HCT116 (cell line): ENCODE measurements around the gene NLRC4. TPM values are rescaled to one million over a fixed set of nuclear protein-coding genes. Genes with fewer than 3 reads are reported as not detected.

Source experiments
- ATAC-seq: fragments of 200-7000 bp; cut with Tn5 transposase; 2 replicates; pipeline ENCODE4 v1.9.1; 2020; ENCODE audit warnings: mild to moderate bottlenecking, moderate library complexity
- BruUV-seq: library from RNA; stranded (reverse); fragments of 400-500 nt; replicated peaks from 2 replicates; lab custom pipeline; 2021; lab: Mats Ljungman, UMichigan
- CTCF ChIA-PET: fragments of 300-600 bp; sonication (Branson Sonifier 250); formaldehyde crosslinking; loops from one replicate; lab custom pipeline; 2021; ENCODE audit warnings: antibody characterized with exemption; lab: Charles Lee
- POLR2A ChIA-PET: fragments of 300-600, 350-600 bp; sonication (Branson Sonifier 250); formaldehyde crosslinking; loops from one replicate; lab custom pipeline; 2021; ENCODE audit warnings: antibody characterized with exemption; lab: Charles Lee
- RAD21 ChIA-PET, 2 experiments: fragments of 300-600 bp; sonication (Branson Sonifier 250); formaldehyde crosslinking; loops; one replicate each; lab custom pipeline; 2023; ENCODE audit warnings: low total read pairs in 2 of 2; ENCODE audit not compliant: uncharacterized antibody in 2 of 2, unreplicated experiment in 2 of 2, low non-redundant PET in 1 of 2; lab: Charles Lee
- DNase-seq: peaks from one replicate; pipeline ENCODE4 v3.0.0-alpha.2; 2010; ENCODE audit warnings: low read depth, low spot score
- H2AFZ ChIP-seq: fragments of 200-600 bp; shearing (Covaris generic), sonication (generic); 2 replicates; pipeline ENCODE4 v1.6.1; 2017; ENCODE audit warnings: low read depth, mixed run types, mixed read lengths, antibody characterized with exemption, low read length; ENCODE audit not compliant: poor library complexity, severe bottlenecking
- H3K27ac ChIP-seq: 2 replicates; pipeline ENCODE4 v1.5.1; 2012; ENCODE audit warnings: low read depth, low read length
- H3K27me3 ChIP-seq: fragments of 200-600 bp; sonication (generic); 2 replicates; pipeline ENCODE4 v1.6.1; 2016; ENCODE audit warnings: mixed run types, low read length, mixed read lengths; ENCODE audit not compliant: insufficient read depth
- H3K36me3 ChIP-seq, 2 experiments: fragments of 200-500 bp in 1 of 2; fragments of 200-600 bp in 1 of 2; sonication (Bioruptor generic) in 1 of 2; sonication (generic) in 1 of 2; 2 replicates each; pipeline versions ENCODE4 v1.5.1 to v1.6.1; 2014 to 2016; ENCODE audit warnings: low read length in 2 of 2, inconsistent platforms in 1 of 2, mixed read lengths in 1 of 2, mixed run types in 1 of 2; ENCODE audit not compliant: insufficient read depth in 2 of 2, control insufficient read depth in 1 of 2
- H3K4me1 ChIP-seq, 2 experiments: fragments of 200-600 bp in 1 of 2; sonication (generic) in 1 of 2; 2 replicates each; pipeline versions ENCODE4 v1.5.1 to v1.6.1; 2012 to 2017; ENCODE audit warnings: low read length in 2 of 2, inconsistent platforms in 1 of 2, mild to moderate bottlenecking in 1 of 2, mixed read lengths in 1 of 2, mixed run types in 1 of 2, moderate library complexity in 1 of 2; ENCODE audit not compliant: insufficient read depth in 2 of 2, control insufficient read depth in 1 of 2
- H3K4me2 ChIP-seq: fragments of 200-600 bp; sonication (generic); 2 replicates; pipeline ENCODE4 v1.6.1; 2017; ENCODE audit warnings: mixed run types, low read length, mixed read lengths
- H3K4me3 ChIP-seq, 2 experiments: fragments of 200-600 bp in 1 of 2; sonication (generic) in 1 of 2; replicated peaks in 1 of 2; 2 replicates each; pipeline ENCODE4 v1.5.1; 2011 to 2016; ENCODE audit warnings: low read length in 2 of 2, control low read depth in 1 of 2, low read depth in 1 of 2, mild to moderate bottlenecking in 1 of 2, mixed read lengths in 1 of 2, mixed run types in 1 of 2
- H3K79me2 ChIP-seq: fragments of 200-600 bp; sonication (generic); 2 replicates; pipeline ENCODE4 v1.6.1; 2017; ENCODE audit warnings: mild to moderate bottlenecking, mixed run types, low read length, moderate library complexity, mixed read lengths; ENCODE audit not compliant: insufficient read depth
- H3K9ac ChIP-seq: fragments of 200-600 bp; sonication (generic); 2 replicates; pipeline ENCODE4 v1.6.1; 2016; ENCODE audit warnings: low read length, mixed read lengths
- H3K9me2 ChIP-seq: fragments of 200-600 bp; sonication (generic), shearing (Covaris generic); 2 replicates; pipeline ENCODE4 v1.6.1; 2017; ENCODE audit warnings: mixed run types, mild to moderate bottlenecking, moderate library complexity; ENCODE audit not compliant: insufficient read depth
- H3K9me3 ChIP-seq, 2 experiments: fragments of 200-500 bp in 1 of 2; fragments of 200-600 bp in 1 of 2; sonication (Bioruptor generic) in 1 of 2; sonication (generic) in 1 of 2; 2 replicates each; pipeline ENCODE4 v1.6.1; 2014 to 2017; ENCODE audit warnings: low read length in 2 of 2, mixed read lengths in 2 of 2, inconsistent platforms in 1 of 2, low read depth in 1 of 2, mild to moderate bottlenecking in 1 of 2, mixed run types in 1 of 2, moderate library complexity in 1 of 2; ENCODE audit not compliant: control insufficient read depth in 1 of 2, insufficient read depth in 1 of 2
- H4K20me1 ChIP-seq: fragments of 200-600 bp; sonication (generic), shearing (Covaris generic); 2 replicates; pipeline ENCODE4 v1.6.1; 2017; ENCODE audit warnings: mixed run types, mild to moderate bottlenecking, moderate library complexity; ENCODE audit not compliant: insufficient read depth
- ATF3 ChIP-seq: IDR thresholded peaks from 2 replicates; pipeline ENCODE4 v1.6.1; 2012
- CBX3 ChIP-seq: IDR thresholded peaks from 2 replicates; pipeline ENCODE4 v1.6.1; 2012; ENCODE audit warnings: low read depth
- CTCF ChIP-seq, 3 experiments: fragments of 200-600 bp in 1 of 3; sonication (generic) in 1 of 3; IDR thresholded peaks in 2 of 3; conservative IDR thresholded peaks in 1 of 3; 2 replicates each; pipeline ENCODE4 v1.5.1; 2012 to 2017; ENCODE audit warnings: low read depth in 2 of 3, low read length in 2 of 3, antibody characterized with exemption in 1 of 3, borderline replicate concordance in 1 of 3, control low read depth in 1 of 3, mild to moderate bottlenecking in 1 of 3, mixed read lengths in 1 of 3, mixed run types in 1 of 3, moderate library complexity in 1 of 3; ENCODE audit not compliant: insufficient read depth in 1 of 3
- EZH2 ChIP-seq: fragments of 200-600 bp; sonication (generic); IDR thresholded peaks from 2 replicates; pipeline ENCODE4 v1.6.1; 2017; ENCODE audit warnings: antibody characterized with exemption, mixed run types
- EZH2phosphoT487 ChIP-seq: fragments of 200-600 bp; IDR thresholded peaks from 2 replicates; pipeline ENCODE4 v1.6.1; 2018; ENCODE audit warnings: antibody characterized with exemption, borderline replicate concordance
- JUND ChIP-seq: IDR thresholded peaks from 2 replicates; pipeline ENCODE4 v1.6.1; 2012
- POLR2A ChIP-seq: IDR thresholded peaks from 2 replicates; pipeline ENCODE4 v1.7.0; 2011; ENCODE audit warnings: borderline replicate concordance; ENCODE audit not compliant: insufficient read depth, insufficient read length; ENCODE audit errors: extremely low read depth
- SIN3A ChIP-seq: IDR thresholded peaks from 2 replicates; pipeline ENCODE4 v1.6.1; 2012; ENCODE audit warnings: low read depth
- SRF ChIP-seq: IDR thresholded peaks from 2 replicates; pipeline ENCODE4 v1.6.1; 2012; ENCODE audit warnings: low read depth
- TCF7L2 ChIP-seq: IDR thresholded peaks from 2 replicates; pipeline ENCODE4 v1.7.0; 2011; ENCODE audit warnings: borderline replicate concordance, inconsistent platforms; ENCODE audit not compliant: insufficient read depth, insufficient read length; ENCODE audit errors: extremely low read depth
- YY1 ChIP-seq: IDR thresholded peaks from 2 replicates; pipeline ENCODE4 v1.6.1; 2011; ENCODE audit warnings: low read length, low read depth, moderate library complexity, mild to moderate bottlenecking; ENCODE audit not compliant: insufficient replicate concordance; ENCODE audit errors: extremely low read depth
- ZFX ChIP-seq: fragments of 450-650 bp; IDR thresholded peaks from 2 replicates; pipeline ENCODE4 v1.6.1; 2017
- ZNF274 ChIP-seq: fragments of 200-500 bp; sonication (Bioruptor generic); IDR thresholded peaks from 2 replicates; pipeline ENCODE4 v1.6.1; 2014; ENCODE audit warnings: mild to moderate bottlenecking, low read depth, low read length, inconsistent platforms
- intact Hi-C: fragments of 100-400 bp; cut with micrococcal nuclease; formaldehyde crosslinking; loops from 2 replicates; pipeline ENCODE4 v1.10.0; 2022
- total RNA-seq: library from RNA; stranded (reverse); gene quantifications from one replicate; pipeline ENCODE4 v1.2.1, GENCODE V29; 2021; ENCODE audit not compliant: unreplicated experiment

The NLRC4 gene
- total RNA-seq, 1 experiment from 2014 or later, result not detected

GRCh38 chr2:32220445-32220844 is 44.2 kb downstream of the NLRC4 start:
- Histone ChIP-seq H2AFZ (no peak overlapping the region), H3K9me3 (no peaks in the 10 kb centered on the region), H4K20me1 (no peaks in the 10 kb centered on the region), H3K27me3 (no peaks in the 10 kb centered on the region), H3K79me2 (no peaks in the 10 kb centered on the region), H3K4me3 (no peak overlapping the region), H3K27ac (no peak overlapping the region), H3K36me3 (0 out of 4 replicates have a peak, but pooled peaks cover 4 to 5% of the 10 kb centered on the region in 2 experiments), H3K4me2 (no peak overlapping the region), H3K9me2 (no peaks in the 10 kb centered on the region), H3K9ac (no peak overlapping the region), H3K4me1 (no peaks in the 10 kb centered on the region)
- no peak for TF ChIP-seq TCF7L2
- TF ChIP-seq ZNF274, result no peak
- no peak for TF ChIP-seq SRF
- no peak for TF ChIP-seq EZH2phosphoT487
- no peak for TF ChIP-seq JUND
- no peak for TF ChIP-seq CTCF (IDR thresholded peaks at IDR 0.05 in 2 of 3, conservative IDR thresholded peaks at IDR 0.05 in 1 of 3; ENCODE audit: borderline replicate concordance in 1 of 3, insufficient read depth in 1 of 3, low read depth in 2 of 3, low read length in 2 of 3)
- TF ChIP-seq YY1, result no peak
- TF ChIP-seq ZFX, result no peak
- TF ChIP-seq POLR2A, result no peak
- no peak for TF ChIP-seq ATF3
- TF ChIP-seq SIN3A, result no peak
- TF ChIP-seq CBX3, result no peak
- no peak for TF ChIP-seq EZH2
- ChIA-PET RAD21 (no interaction called here), POLR2A (no interaction called here), CTCF (no interaction called here)
- ATAC-seq (no peak), DNase-seq (no peak)
- BruUV-seq, result no TSS peak
- intact Hi-C loops, result no loop called here
